ENCODE measurements around the gene SLC5A2.
"Not testable (repeated sequence)": the region's sequence is repeated elsewhere in the genome, so short reads cannot be mapped to it uniquely, and the experiment has no call there.

SLC5A2 gene

DNA sequence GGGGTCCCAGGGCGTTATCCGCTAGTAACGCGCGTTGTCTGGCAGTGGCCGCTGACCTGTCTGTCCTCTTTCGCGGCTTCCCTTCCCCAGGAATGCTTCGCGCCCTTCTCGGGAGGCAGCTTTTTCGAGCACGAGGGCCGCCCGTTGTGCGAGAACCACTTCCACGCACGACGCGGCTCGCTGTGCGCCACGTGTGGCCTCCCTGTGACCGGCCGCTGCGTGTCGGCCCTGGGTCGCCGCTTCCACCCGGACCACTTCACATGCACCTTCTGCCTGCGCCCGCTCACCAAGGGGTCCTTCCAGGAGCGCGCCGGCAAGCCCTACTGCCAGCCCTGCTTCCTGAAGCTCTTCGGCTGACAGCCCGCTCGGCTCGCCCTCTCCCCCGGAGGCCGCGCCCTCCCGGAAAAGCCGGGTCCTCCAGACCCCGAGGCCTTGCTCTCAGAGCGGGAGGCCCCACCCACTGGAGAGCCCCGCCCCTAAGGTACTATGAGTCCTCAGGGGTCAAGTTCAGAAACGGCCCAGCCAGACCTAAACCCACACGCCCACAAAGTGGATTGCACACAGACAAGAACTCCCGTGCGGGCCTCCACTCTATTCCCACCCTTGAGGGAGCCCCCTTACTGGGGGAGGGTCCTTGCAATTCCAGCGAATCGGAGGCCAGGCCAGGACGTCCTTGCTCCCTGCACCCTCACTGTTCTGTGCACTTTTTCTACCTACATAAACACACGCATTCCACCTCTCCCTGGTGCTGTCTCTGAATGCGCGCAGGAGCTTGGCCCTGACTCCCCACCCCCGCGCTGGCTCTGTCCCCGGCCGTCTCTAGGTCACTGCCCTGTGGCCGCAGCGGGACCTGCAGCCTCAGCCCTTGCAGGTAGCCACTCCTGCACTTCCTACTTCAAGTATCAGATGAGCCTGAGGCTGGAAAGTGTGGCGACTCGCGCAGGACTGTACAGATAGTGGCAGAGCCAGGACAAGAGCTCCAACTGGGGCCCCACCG is 5.4 kb upstream of the SLC5A2 start:
- no peak for DNase-seq

DNA sequence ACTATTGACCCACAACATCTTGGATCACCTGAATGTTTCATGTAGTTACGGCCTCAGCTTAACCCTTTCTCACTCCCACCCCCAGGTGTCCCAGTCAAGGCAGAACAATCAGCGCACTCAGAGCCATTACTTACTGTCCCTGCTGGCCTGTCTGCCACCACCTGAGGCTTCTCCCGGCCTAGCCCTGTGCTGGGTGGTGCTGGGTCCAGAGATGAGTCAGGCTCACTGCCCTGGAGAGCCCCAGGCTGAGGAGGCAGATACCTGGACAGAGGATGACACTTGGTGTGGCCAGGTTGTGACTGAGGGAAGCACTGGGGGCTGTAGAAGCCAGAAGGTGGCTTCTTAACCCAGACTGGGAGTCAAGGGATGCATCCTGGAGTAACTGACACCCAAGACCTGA is 4.0 kb upstream of the SLC5A2 start:
- no peak for DNase-seq

DNA sequence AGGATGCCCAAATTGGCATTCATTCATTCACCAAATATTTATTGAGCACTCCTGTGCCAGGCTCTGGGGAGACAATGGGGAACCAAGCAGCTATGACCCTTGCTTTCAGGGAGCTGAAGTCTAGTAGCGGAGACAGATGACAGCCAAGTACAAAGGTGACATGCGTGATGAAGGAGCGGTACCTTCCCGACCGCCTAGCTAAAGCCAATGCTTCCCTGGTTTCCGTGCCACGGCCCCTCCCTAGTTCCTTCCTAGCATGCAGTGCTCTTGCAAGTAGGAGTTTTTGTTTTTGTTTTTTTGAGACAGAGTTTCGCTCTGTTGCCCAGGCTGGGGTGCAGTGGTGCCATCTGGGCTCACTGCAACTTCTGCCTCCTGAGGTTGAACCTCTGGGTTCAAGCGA is 3.2 kb upstream of the SLC5A2 start:
- DNase-seq: no peak

- no peak for DNase-seq
Measured at GRCh38 chr16:31480851-31481536, 1.9 kb upstream of the SLC5A2 start.

DNA sequence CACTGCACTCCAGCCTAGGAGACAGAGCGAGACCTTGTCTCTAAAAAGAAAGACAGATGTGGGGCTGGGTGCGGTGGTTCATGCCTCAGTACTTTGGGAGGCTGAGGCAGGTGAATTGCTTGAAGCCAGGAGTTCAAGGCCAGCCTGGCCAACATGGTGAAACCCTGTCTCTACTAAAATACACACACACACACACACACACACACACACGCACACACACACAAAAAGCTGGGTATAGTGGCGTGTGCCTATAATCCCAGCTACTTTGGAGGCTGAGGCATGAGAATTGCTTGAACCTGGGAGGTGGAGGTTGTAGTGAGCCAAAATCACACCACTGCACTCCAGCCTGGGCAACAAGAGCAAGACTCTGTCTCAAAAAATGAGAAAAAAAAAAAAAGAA is 1.1 kb downstream of the SLC5A2 start:
- DNase-seq: not testable (repeated sequence)

GRCh38 chr16:31484491-31485171 is 1.7 kb downstream of the SLC5A2 start:
- no peak for DNase-seq

DNA sequence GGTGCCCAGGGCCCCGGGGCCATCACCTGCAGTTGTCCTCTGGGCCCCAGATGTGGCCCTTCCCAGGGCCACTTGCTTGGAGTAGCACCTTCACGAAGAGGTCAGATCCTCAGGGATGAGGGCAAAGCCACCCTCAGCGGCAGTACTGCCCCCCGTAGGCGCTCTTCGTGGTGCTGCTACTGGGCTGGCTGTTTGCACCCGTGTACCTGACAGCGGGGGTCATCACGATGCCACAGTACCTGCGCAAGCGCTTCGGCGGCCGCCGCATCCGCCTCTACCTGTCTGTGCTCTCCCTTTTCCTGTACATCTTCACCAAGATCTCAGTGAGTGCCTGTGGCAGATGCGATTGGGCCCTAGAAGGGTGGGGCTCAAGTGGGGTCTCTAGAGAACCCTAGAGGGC is 2.6 kb downstream of the SLC5A2 start:
- no peak for DNase-seq

- no peak for DNase-seq
Measured at GRCh38 chr16:31486045-31486444, 3.1 kb downstream of the SLC5A2 start.

DNA sequence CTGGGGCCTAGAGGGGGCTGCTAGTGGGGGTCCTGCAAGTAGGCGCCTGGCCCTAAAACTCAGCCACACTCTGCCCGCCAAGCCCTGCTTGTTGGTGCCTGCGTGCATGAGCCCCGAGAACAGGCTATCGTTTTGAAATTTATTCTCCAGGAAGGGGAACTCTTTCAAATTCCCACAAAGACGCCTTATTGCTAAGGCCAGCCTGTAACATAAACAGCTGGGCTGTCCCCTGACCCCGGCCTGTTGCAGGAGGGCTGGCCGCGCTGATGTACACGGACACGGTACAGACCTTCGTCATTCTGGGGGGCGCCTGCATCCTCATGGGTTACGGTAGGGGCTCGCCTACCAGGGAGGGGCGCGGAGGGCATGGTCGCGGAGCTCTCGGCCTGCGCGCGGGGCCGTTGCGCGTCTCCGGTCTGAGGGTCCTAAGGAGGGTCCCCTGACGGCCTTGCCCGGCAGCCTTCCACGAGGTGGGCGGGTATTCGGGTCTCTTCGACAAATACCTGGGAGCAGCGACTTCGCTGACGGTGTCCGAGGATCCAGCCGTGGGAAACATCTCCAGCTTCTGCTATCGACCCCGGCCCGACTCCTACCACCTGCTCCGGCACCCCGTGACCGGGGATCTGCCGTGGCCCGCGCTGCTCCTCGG is 4.3 kb downstream of the SLC5A2 start:
- DNase-seq: no peak

- DNase-seq: peak; percentile 63
Measured at GRCh38 chr16:31487720-31488467, 5.0 kb downstream of the SLC5A2 start.

- DNase-seq: no peak
Measured at GRCh38 chr16:31488468-31489297, 5.8 kb downstream of the SLC5A2 start.

- no peak for DNase-seq
Measured at GRCh38 chr16:31489298-31489564, 6.3 kb downstream of the SLC5A2 start.

DNA sequence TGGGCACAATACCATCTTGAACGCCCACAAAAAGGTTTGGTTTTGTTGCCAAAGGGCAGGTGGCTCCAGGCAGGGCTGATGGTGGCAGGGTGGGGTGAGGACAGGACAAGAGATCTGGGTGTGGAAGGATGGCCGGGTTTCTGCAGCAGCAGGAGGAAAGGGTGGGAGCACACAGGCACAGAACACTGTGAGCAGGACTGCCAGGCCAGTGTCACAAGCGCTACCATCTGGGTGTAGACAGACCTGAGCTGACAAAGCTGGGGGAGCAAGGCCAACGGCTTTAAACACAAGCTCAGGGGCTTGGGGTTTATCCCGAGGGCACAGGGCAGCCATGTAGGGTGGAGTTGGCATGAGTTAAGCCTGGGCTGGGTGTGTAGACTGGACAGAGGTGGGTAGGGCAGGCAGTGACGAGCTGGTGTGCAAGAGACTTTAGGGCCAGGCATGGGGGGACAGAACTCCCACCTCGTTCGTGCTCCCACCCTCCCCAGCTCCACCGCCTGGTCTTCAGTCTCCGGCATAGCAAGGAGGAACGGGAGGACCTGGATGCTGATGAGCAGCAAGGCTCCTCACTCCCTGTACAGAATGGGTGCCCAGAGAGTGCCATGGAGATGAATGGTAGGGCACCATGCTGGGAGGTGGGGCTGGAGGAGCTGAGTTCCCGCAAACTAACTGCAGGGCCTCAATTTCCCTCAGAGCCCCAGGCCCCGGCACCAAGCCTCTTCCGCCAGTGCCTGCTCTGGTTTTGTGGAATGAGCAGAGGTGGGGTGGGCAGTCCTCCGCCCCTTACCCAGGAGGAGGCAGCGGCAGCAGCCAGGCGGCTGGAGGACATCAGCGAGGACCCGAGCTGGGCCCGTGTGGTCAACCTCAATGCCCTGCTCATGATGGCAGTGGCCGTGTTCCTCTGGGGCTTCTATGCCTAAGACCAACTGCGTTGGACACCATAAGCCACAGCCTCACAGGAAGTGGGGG is 7.0 kb downstream of the SLC5A2 start:
- DNase-seq: no peak

- DNase-seq: no peak
Measured at GRCh38 chr16:31491778-31492418, 9.0 kb downstream of the SLC5A2 start.

DNA sequence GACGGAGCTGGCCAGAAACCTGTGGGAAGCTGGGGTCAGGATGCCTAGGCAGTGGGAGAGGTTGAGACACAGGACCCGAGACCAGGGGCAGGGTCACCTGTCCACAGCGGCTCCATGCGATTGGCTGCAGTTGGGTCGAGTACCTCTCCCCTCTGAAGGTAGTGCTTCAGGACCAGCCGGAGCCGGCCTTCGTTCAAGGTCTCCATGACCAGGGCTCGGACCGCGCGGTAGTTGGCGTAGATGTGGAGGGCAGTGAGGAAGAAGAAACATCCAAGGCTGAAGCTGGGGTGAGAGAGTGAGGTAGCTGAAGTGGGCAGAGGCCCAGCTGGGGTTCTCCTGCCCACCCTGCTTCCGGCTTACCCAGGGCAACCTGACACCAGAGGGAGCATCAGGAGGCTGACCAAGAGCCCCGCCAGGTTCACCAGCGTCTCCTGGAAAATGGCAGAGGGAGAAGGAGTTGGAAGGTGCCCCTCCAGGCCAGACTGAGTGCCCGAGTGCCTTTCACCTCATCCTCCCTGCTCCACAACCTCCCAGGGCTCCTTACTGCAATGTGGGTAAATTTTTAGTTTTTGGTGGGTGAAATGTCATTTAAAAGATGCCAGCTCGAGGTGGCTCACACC is 10.7 kb downstream of the SLC5A2 start:
- DNase-seq: no peak

DNA sequence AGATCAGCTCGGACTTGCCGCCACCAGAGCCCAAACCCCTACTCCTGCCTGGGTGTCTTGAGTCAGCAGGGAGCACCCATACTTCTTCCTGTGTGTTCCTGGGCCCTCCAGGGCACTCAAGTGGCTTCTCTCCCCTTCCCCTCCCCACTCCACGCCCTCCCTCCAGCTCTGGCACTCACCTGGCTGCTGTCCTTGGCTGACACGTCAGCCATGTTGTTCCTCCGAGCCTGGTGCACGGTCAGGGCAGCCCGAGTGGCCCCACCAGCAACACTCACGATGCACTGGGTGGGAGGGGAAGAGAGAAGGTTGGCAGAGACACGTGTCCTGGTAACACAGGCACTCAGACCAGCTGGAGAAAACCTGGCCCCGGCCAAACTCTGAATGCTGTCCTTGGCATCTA is 13.7 kb downstream of the SLC5A2 start:
- DNase-seq: no peak

DNA sequence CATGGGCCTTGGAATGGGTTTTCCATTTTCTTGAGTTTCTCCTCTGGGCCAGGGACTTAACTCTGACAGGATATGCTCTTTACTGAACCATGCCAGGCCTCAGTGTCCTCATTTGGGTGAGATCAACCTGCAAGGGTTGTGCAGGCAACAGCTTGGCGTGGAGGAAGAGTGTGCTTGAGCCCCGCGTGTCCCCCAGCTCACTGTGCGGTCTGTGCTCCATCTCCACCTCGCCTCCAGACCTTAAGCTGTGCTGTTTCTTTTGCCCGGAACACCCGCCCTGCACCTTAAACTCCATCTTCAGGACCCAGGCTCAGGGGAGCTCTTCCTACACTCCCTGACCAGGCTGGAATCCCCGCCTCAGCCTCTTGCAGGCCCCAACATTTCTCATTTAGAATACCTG is 15.6 kb downstream of the SLC5A2 start:
- no peak for DNase-seq

DNA sequence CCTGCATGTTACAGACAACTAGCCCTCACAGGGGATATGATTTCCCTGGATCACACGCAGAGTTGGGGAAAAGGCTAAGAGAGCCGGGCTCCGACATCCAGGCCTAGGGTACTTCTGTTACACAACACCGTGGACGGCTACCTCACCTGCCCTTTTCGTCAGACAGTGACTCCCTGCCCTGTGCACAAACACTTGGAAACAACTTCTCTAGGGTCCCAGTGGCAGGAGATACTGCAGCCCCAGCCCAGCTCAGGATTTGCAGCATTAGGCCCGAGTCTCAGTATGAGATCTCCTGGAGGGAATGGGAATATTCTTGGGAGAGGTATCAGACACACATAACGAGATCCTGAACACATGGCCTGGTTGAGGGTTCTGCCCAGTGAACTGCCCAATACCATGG is 17.0 kb downstream of the SLC5A2 start:
- no peak for DNase-seq

DNA sequence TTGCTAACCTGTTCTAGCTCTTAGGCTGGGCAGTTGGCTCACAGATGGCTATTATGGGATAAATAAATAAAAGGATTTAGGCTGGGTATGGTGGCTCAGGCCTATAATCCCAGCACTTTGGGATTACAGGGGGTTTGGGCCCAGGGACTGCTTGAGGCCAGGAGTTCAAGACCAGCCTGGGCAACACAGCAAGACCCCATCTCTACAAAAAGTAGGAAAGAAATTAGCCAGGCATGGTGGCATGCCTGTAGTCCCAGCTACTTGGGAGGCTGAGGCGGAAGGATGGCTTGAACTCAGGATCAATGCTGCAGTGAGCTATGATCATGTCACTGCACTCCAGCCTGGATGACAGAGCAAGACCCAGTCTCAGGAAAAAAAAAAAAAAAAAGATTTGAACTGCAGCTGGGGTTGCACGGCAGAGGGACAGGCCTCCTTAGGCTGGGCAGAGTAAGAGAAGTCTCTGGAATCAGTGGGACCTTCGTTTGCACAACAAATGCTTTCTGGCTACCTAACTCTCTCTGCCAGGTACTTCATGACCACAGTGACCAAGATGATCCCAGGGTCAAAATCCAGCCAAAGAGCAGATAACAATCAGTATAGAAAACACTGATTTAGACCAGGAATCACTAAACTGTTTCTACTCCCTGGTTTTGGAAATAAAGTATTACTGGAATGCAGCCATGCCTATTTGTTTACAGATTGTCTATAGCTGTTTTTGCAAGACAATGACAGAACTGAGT is 18.5 kb downstream of the SLC5A2 start:
- no peak for DNase-seq
